Progenitor cell of endocrine pancreas (in vitro differentiated cells): ENCODE measurements around the gene CFAP52. TPM values are rescaled to one million over a fixed set of nuclear protein-coding genes. Genes with fewer than 3 reads are reported as not detected.
"Not testable (repeated sequence)": the region's sequence is repeated elsewhere in the genome, so short reads cannot be mapped to it uniquely, and the experiment has no call there.

Experiments
- DNase-seq: peaks from one replicate; pipeline ENCODE4 v3.0.0; 2021; ENCODE audit warnings: low spot score; ENCODE audit not compliant: unreplicated experiment
- H3K27ac Mint-ChIP-seq: 2 replicates; pipeline ENCODE4 v1.8.0; 2021; ENCODE audit warnings: mild to moderate bottlenecking, moderate library complexity, mixed read lengths
- H3K27me3 Mint-ChIP-seq: 2 replicates; pipeline ENCODE4 v1.8.0; 2021; ENCODE audit warnings: mixed read lengths
- H3K36me3 Mint-ChIP-seq: 2 replicates; pipeline ENCODE4 v1.8.0; 2022; ENCODE audit warnings: mixed read lengths; ENCODE audit not compliant: insufficient read depth
- H3K4me1 Mint-ChIP-seq: 2 replicates; pipeline ENCODE4 v1.8.0; 2021; ENCODE audit warnings: low read depth, mixed read lengths
- H3K4me3 Mint-ChIP-seq: 2 replicates; pipeline ENCODE4 v1.8.0; 2021; ENCODE audit warnings: low read depth, mild to moderate bottlenecking, moderate library complexity, mixed read lengths
- H3K9me3 Mint-ChIP-seq: 2 replicates; pipeline ENCODE4 v1.8.0; 2021; ENCODE audit warnings: low read depth, mixed read lengths
- total RNA-seq: library from RNA; stranded (reverse); gene quantifications from 2 replicates; pipeline ENCODE4 v1.2.1, GENCODE V29; 2021
- TF ChIP-seq, protein P1 (sequence below): fragments of 200-600 bp; sonication (generic); IDR thresholded peaks from one replicate; pipeline ENCODE4 v1.5.0; 2021; ENCODE audit warnings: antibody characterized with exemption, mild to moderate bottlenecking; ENCODE audit not compliant: unreplicated experiment

Gene CFAP52
- total RNA-seq, 1 donor from 2014 or later = 0.19 TPM

DNA sequence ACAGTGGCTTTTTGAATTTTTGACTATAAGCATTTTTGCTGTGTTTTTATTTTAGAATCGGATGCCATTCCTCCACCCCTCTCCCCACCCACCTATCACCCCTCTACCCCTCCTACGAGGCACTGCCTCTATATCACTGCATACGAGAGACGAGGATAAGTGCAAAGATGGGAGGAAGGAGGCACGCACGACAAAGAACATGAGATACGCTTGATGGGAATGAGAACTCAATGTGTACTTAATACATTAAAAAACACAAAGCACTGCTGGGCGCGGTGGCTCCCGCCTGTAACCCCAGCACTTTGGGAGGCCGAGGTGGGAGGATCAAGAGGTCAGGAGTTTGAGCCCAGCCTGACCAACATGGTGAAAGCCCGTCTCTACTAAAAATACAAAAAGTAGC, 60.1 kb downstream of the CFAP52 start:
- no peak for DNase-seq
- Mint-ChIP-seq H3K9me3 (no peaks in the 10 kb centered on the region), H3K4me3 (no peak overlapping the region), H3K27me3 (no peaks in the 10 kb centered on the region), H3K4me1 (no peaks in the 10 kb centered on the region), H3K36me3 (no peaks in the 10 kb centered on the region), H3K27ac (no peak overlapping the region)
- TF ChIP-seq, protein P1, sequence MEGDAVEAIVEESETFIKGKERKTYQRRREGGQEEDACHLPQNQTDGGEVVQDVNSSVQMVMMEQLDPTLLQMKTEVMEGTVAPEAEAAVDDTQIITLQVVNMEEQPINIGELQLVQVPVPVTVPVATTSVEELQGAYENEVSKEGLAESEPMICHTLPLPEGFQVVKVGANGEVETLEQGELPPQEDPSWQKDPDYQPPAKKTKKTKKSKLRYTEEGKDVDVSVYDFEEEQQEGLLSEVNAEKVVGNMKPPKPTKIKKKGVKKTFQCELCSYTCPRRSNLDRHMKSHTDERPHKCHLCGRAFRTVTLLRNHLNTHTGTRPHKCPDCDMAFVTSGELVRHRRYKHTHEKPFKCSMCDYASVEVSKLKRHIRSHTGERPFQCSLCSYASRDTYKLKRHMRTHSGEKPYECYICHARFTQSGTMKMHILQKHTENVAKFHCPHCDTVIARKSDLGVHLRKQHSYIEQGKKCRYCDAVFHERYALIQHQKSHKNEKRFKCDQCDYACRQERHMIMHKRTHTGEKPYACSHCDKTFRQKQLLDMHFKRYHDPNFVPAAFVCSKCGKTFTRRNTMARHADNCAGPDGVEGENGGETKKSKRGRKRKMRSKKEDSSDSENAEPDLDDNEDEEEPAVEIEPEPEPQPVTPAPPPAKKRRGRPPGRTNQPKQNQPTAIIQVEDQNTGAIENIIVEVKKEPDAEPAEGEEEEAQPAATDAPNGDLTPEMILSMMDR = no peak

GRCh38 chr17:9640388-9640787, 63.9 kb downstream of the CFAP52 start:
- not testable (repeated sequence) for H3K36me3 Mint-ChIP-seq, DNase-seq, H3K27ac Mint-ChIP-seq, H3K27me3 Mint-ChIP-seq, H3K4me1 Mint-ChIP-seq, H3K4me3 Mint-ChIP-seq, H3K9me3 Mint-ChIP-seq

GRCh38 chr17:9643611-9644010, 67.2 kb downstream of the CFAP52 start:
- Mint-ChIP-seq H3K36me3 (no peaks in the 10 kb centered on the region), H3K27me3 (no peaks in the 10 kb centered on the region), H3K4me1 (peaks cover 23% of the 10 kb centered on the region), H3K27ac (no peak overlapping the region), H3K4me3 (peak overlapping the region; percentile 95), H3K9me3 (no peaks in the 10 kb centered on the region)
- TF ChIP-seq, protein P1 = no peak
- no peak for DNase-seq

GRCh38 chr17:9644910-9645751, 68.7 kb downstream of the CFAP52 start, which contains the start of gene USP43:
Gene USP43 (plus strand): TSS chr17:9645517. CDS start chr17:9645633, 116 bp downstream.
- peak; percentile 67 for DNase-seq
- no peaks in the 10 kb centered on the region for H3K9me3 Mint-ChIP-seq
- H3K4me1 Mint-ChIP-seq = peaks cover 29% of the 10 kb centered on the region
- no peaks in the 10 kb centered on the region for H3K36me3 Mint-ChIP-seq
- H3K27me3 Mint-ChIP-seq = no peaks in the 10 kb centered on the region
- peak within 1 kb of the TSS; percentile 95 for H3K4me3 Mint-ChIP-seq
- TF ChIP-seq, protein P1 = no peak
- peak within 1 kb of the TSS; percentile 99 for H3K27ac Mint-ChIP-seq

DNA sequence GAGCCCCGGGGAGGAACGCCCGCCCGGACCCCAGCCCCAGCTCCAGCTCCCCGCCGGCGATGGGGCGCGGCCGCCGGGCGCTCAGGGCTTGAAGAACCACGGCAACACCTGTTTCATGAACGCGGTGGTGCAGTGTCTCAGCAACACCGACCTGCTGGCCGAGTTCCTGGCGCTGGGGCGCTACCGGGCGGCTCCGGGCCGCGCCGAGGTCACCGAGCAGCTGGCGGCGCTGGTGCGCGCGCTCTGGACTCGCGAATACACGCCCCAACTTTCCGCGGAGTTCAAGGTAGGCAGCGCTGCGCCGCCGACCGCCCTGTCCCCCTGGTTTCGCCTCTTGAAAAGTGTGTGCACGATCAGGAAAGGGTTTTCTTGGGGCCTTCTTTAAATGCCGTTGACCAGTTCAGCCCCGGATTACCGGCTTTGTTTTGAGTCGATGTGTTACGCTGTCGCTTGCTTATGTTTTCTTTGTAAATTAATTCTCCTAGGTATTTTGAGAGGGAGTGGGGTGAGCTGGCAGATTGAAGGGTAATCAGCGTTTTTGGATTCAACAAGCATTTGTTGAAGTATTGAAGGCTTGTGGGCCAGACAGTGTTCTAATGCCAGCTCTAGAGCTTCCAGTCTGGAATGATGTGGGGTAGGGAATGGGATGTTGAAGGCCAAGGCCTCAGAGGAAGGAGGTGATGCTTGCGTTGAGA, 69.6 kb downstream of the CFAP52 start:
- Mint-ChIP-seq H3K27me3 (no peaks in the 10 kb centered on the region), H3K4me1 (peaks cover 29% of the 10 kb centered on the region), H3K36me3 (no peaks in the 10 kb centered on the region), H3K4me3 (peak overlapping the region; percentile 87), H3K9me3 (no peaks in the 10 kb centered on the region), H3K27ac (peak overlapping the region; percentile 96)
- DNase-seq = peak; percentile 60
- TF ChIP-seq, protein P1 = no peak
